Stimulated activated naive CD8-positive, alpha-beta T cell treated with anti-CD3 and anti-CD28 coated beads, Interleukin-15, Interleukin-2, amounts not matched to agents 100 ng/mL and 50 ng/mL, for 24 hours (primary cell): Measurements from ENCODE around the gene TMEM131.
"Not testable (repeated sequence)": the region's sequence is repeated elsewhere in the genome, so short reads cannot be mapped to it uniquely, and the experiment has no call there.

Source experiments
- H3K27ac Mint-ChIP-seq: one replicate; pipeline ENCODE4 v1.8.0; 2021; ENCODE audit warnings: mild to moderate bottlenecking, mixed read lengths
- H3K27me3 Mint-ChIP-seq: one replicate; pipeline ENCODE4 v1.8.0; 2021; ENCODE audit warnings: mixed read lengths
- H3K36me3 Mint-ChIP-seq: one replicate; pipeline ENCODE4 v1.8.0; 2021; ENCODE audit warnings: low read depth, mixed read lengths
- H3K4me1 Mint-ChIP-seq: one replicate; pipeline ENCODE4 v1.8.0; 2021; ENCODE audit warnings: low read depth, mixed read lengths
- H3K4me3 Mint-ChIP-seq: one replicate; pipeline ENCODE4 v1.8.0; 2021; ENCODE audit warnings: mild to moderate bottlenecking, mixed read lengths
- H3K9me3 Mint-ChIP-seq: one replicate; pipeline ENCODE4 v1.8.0; 2021; ENCODE audit warnings: mixed read lengths

Gene TMEM131

GRCh38 chr2:97963079-97963406, 32.7 kb downstream of the TMEM131 start:
- H3K4me1 Mint-ChIP-seq, result peaks cover 76% of the 10 kb centered on the region
- H3K27ac Mint-ChIP-seq, result peak overlapping the region; percentile 32
- no peaks in the 10 kb centered on the region for H3K9me3 Mint-ChIP-seq
- H3K4me3 Mint-ChIP-seq, result no peak overlapping the region
- no peaks in the 10 kb centered on the region for H3K27me3 Mint-ChIP-seq
- no peaks in the 10 kb centered on the region for H3K36me3 Mint-ChIP-seq

- Mint-ChIP-seq H3K27me3 (no peaks in the 10 kb centered on the region), H3K27ac (no peak overlapping the region), H3K4me3 (no peak overlapping the region), H3K4me1 (peaks cover 70% of the 10 kb centered on the region), H3K36me3 (no peaks in the 10 kb centered on the region), H3K9me3 (no peaks in the 10 kb centered on the region)
Observed at GRCh38 chr2:97961534-97961933, 34.2 kb downstream of the TMEM131 start.

- no peaks in the 10 kb centered on the region for H3K9me3 Mint-ChIP-seq
- peaks cover 79% of the 10 kb centered on the region for H3K4me1 Mint-ChIP-seq
- no peak overlapping the region for H3K27ac Mint-ChIP-seq
- no peak overlapping the region for H3K4me3 Mint-ChIP-seq
- no peaks in the 10 kb centered on the region for H3K27me3 Mint-ChIP-seq
- H3K36me3 Mint-ChIP-seq, result peaks cover 6% of the 10 kb centered on the region
Observed at GRCh38 chr2:97958184-97958583, 37.6 kb downstream of the TMEM131 start.

GRCh38 chr2:97957432-97958183, 38.1 kb downstream of the TMEM131 start:
- no peak overlapping the region for H3K4me3 Mint-ChIP-seq
- no peak overlapping the region for H3K27ac Mint-ChIP-seq
- H3K9me3 Mint-ChIP-seq, result no peaks in the 10 kb centered on the region
- H3K36me3 Mint-ChIP-seq, result peaks cover 6% of the 10 kb centered on the region
- H3K27me3 Mint-ChIP-seq, result no peaks in the 10 kb centered on the region
- H3K4me1 Mint-ChIP-seq, result peaks cover 79% of the 10 kb centered on the region

GRCh38 chr2:97956753-97957152, 39.0 kb downstream of the TMEM131 start:
- not testable (repeated sequence) for H3K27ac Mint-ChIP-seq, H3K36me3 Mint-ChIP-seq, H3K9me3 Mint-ChIP-seq, H3K27me3 Mint-ChIP-seq, H3K4me3 Mint-ChIP-seq
- H3K4me1 Mint-ChIP-seq, result peaks cover 80% of the 10 kb centered on the region

GRCh38 chr2:97953853-97954252, 41.9 kb downstream of the TMEM131 start:
- H3K27me3 Mint-ChIP-seq, result no peaks in the 10 kb centered on the region
- no peak overlapping the region for H3K27ac Mint-ChIP-seq
- H3K4me1 Mint-ChIP-seq, result peaks cover 84% of the 10 kb centered on the region
- no peaks in the 10 kb centered on the region for H3K9me3 Mint-ChIP-seq
- no peak overlapping the region for H3K4me3 Mint-ChIP-seq
- peaks cover 10% of the 10 kb centered on the region for H3K36me3 Mint-ChIP-seq

GRCh38 chr2:97952357-97952756, 43.4 kb downstream of the TMEM131 start:
- Mint-ChIP-seq H3K36me3 (peaks cover 10% of the 10 kb centered on the region), H3K27me3 (no peaks in the 10 kb centered on the region), H3K27ac (no peak overlapping the region), H3K4me1 (peaks cover 81% of the 10 kb centered on the region), H3K9me3 (no peaks in the 10 kb centered on the region), H3K4me3 (no peak overlapping the region)

GRCh38 chr2:97951155-97951680, 44.5 kb downstream of the TMEM131 start:
- H3K4me1 Mint-ChIP-seq, result peaks cover 88% of the 10 kb centered on the region
- no peak overlapping the region for H3K4me3 Mint-ChIP-seq
- H3K27me3 Mint-ChIP-seq, result no peaks in the 10 kb centered on the region
- peak overlapping the region; percentile 68 for H3K27ac Mint-ChIP-seq
- no peaks in the 10 kb centered on the region for H3K9me3 Mint-ChIP-seq
- H3K36me3 Mint-ChIP-seq, result peaks cover 10% of the 10 kb centered on the region

GRCh38 chr2:97950329-97951154, 45.2 kb downstream of the TMEM131 start:
- Mint-ChIP-seq H3K27me3 (no peaks in the 10 kb centered on the region), H3K27ac (peak overlapping the region; percentile 28), H3K4me1 (peaks cover 85% of the 10 kb centered on the region), H3K9me3 (no peaks in the 10 kb centered on the region), H3K36me3 (peaks cover 10% of the 10 kb centered on the region), H3K4me3 (no peak overlapping the region)

- Mint-ChIP-seq H3K4me3 (no peak overlapping the region), H3K36me3 (peaks cover 5% of the 10 kb centered on the region), H3K4me1 (peaks cover 85% of the 10 kb centered on the region), H3K27ac (peak overlapping the region; percentile 15), H3K27me3 (no peaks in the 10 kb centered on the region), H3K9me3 (no peaks in the 10 kb centered on the region)
Observed at GRCh38 chr2:97948926-97949325, 46.8 kb downstream of the TMEM131 start.

- no peak overlapping the region for H3K4me3 Mint-ChIP-seq
- no peak overlapping the region for H3K27ac Mint-ChIP-seq
- H3K4me1 Mint-ChIP-seq, result peaks cover 55% of the 10 kb centered on the region
- peaks cover 5% of the 10 kb centered on the region for H3K9me3 Mint-ChIP-seq
- H3K27me3 Mint-ChIP-seq, result no peaks in the 10 kb centered on the region
- H3K36me3 Mint-ChIP-seq, result peaks cover 17% of the 10 kb centered on the region
Observed at GRCh38 chr2:97945791-97946190, 50.0 kb downstream of the TMEM131 start.

- peaks cover 80% of the 10 kb centered on the region for H3K4me1 Mint-ChIP-seq
- H3K27ac Mint-ChIP-seq, result peak overlapping the region; percentile 9
Observed at GRCh38 chr2:97936881-97937280, 58.9 kb downstream of the TMEM131 start.

GRCh38 chr2:97936199-97936598, 59.5 kb downstream of the TMEM131 start:
- H3K27ac Mint-ChIP-seq, result peak overlapping the region; percentile 29
- H3K36me3 Mint-ChIP-seq, result peaks cover 9% of the 10 kb centered on the region
- H3K9me3 Mint-ChIP-seq, result peaks cover 4% of the 10 kb centered on the region
- H3K27me3 Mint-ChIP-seq, result no peaks in the 10 kb centered on the region
- H3K4me3 Mint-ChIP-seq, result no peak overlapping the region
- peaks cover 83% of the 10 kb centered on the region for H3K4me1 Mint-ChIP-seq

More at GRCh38 chr2:97936881-97937280, 58.9 kb downstream of the TMEM131 start:
- Mint-ChIP-seq H3K9me3 (peaks cover 9% of the 10 kb centered on the region), H3K27me3 (no peaks in the 10 kb centered on the region), H3K4me3 (no peak overlapping the region), H3K36me3 (peaks cover 15% of the 10 kb centered on the region)

- Mint-ChIP-seq H3K36me3 (peaks cover 9% of the 10 kb centered on the region), H3K9me3 (peaks cover 4% of the 10 kb centered on the region), H3K4me3 (no peak overlapping the region), H3K27me3 (no peaks in the 10 kb centered on the region), H3K4me1 (peaks cover 88% of the 10 kb centered on the region), H3K27ac (no peak overlapping the region)
Observed at GRCh38 chr2:97935719-97936161, 60.0 kb downstream of the TMEM131 start.

- no peaks in the 10 kb centered on the region for H3K27me3 Mint-ChIP-seq
- H3K36me3 Mint-ChIP-seq, result peaks cover 4% of the 10 kb centered on the region
- no peak overlapping the region for H3K27ac Mint-ChIP-seq
- no peak overlapping the region for H3K4me3 Mint-ChIP-seq
- peaks cover 84% of the 10 kb centered on the region for H3K4me1 Mint-ChIP-seq
- no peaks in the 10 kb centered on the region for H3K9me3 Mint-ChIP-seq
Observed at GRCh38 chr2:97932975-97933662, 62.6 kb downstream of the TMEM131 start.
